Neural crest cell (in vitro differentiated cells): ENCODE data around the gene DENND5A. TPM values are rescaled to one million over a fixed set of nuclear protein-coding genes. Genes with fewer than 3 reads are reported as not detected.

Experiments
- DNase-seq: peaks from one replicate; pipeline ENCODE4 v3.0.0; 2021; ENCODE audit warnings: low read depth, mixed read lengths, low spot score
- H3K27ac Mint-ChIP-seq: one replicate; pipeline ENCODE4 v1.8.0; 2021; ENCODE audit warnings: mild to moderate bottlenecking, mixed read lengths; ENCODE audit not compliant: unreplicated experiment
- H3K27me3 Mint-ChIP-seq: 2 replicates; pipeline ENCODE4 v1.8.0; 2021; ENCODE audit warnings: low read depth, mild to moderate bottlenecking, mixed read lengths
- H3K36me3 Mint-ChIP-seq: 2 replicates; pipeline ENCODE4 v1.8.0; 2021; ENCODE audit warnings: low read depth, mild to moderate bottlenecking, mixed read lengths
- H3K4me1 Mint-ChIP-seq: 2 replicates; pipeline ENCODE4 v1.8.0; 2021; ENCODE audit warnings: mixed read lengths
- H3K4me3 Mint-ChIP-seq: one replicate; pipeline ENCODE4 v1.8.0; 2021; ENCODE audit warnings: mild to moderate bottlenecking, mixed read lengths
- H3K9me3 Mint-ChIP-seq: 2 replicates; pipeline ENCODE4 v1.8.0; 2021; ENCODE audit warnings: mixed read lengths
- CTCF ChIP-seq: fragments of 200-600 bp; sonication (generic); conservative IDR thresholded peaks from 2 replicates; pipeline ENCODE4 v1.5.0; 2021; ENCODE audit warnings: antibody characterized with exemption, mild to moderate bottlenecking
- total RNA-seq: library from RNA; stranded (reverse); gene quantifications from 2 replicates; pipeline ENCODE4 v1.2.1, GENCODE V29; 2021

The DENND5A gene
- total RNA-seq, 1 donor from 2014 or later: 116 TPM

- TF ChIP-seq CTCF: no peak
- peaks cover 11% of the 10 kb centered on the region for H3K36me3 Mint-ChIP-seq
- H3K4me1 Mint-ChIP-seq: peaks cover 6% of the 10 kb centered on the region
- H3K27ac Mint-ChIP-seq: no peak overlapping the region
- H3K4me3 Mint-ChIP-seq: no peak overlapping the region
- DNase-seq: no peak
- no peaks in the 10 kb centered on the region for H3K27me3 Mint-ChIP-seq
- peaks cover 11% of the 10 kb centered on the region for H3K9me3 Mint-ChIP-seq
Observed at GRCh38 chr11:9304178-9304577, 39.0 kb upstream of the DENND5A start.

GRCh38 chr11:9302448-9302847, 37.3 kb upstream of the DENND5A start:
- H3K9me3 Mint-ChIP-seq: peaks cover 8% of the 10 kb centered on the region
- H3K27ac Mint-ChIP-seq: no peak overlapping the region

GRCh38 chr11:9301720-9302119, 36.6 kb upstream of the DENND5A start:
- H3K27me3 Mint-ChIP-seq: no peaks in the 10 kb centered on the region
- peaks cover 3% of the 10 kb centered on the region for H3K36me3 Mint-ChIP-seq
- H3K27ac Mint-ChIP-seq: no peak overlapping the region
- peaks cover 2% of the 10 kb centered on the region for H3K4me1 Mint-ChIP-seq
- H3K4me3 Mint-ChIP-seq: no peak overlapping the region
- H3K9me3 Mint-ChIP-seq: peaks cover 4% of the 10 kb centered on the region
- no peak for DNase-seq
- no peak for TF ChIP-seq CTCF

More at GRCh38 chr11:9302448-9302847, 37.3 kb upstream of the DENND5A start:
- no peak for TF ChIP-seq CTCF
- Mint-ChIP-seq H3K4me1 (peaks cover 6% of the 10 kb centered on the region), H3K36me3 (peaks cover 6% of the 10 kb centered on the region), H3K4me3 (no peak overlapping the region), H3K27me3 (no peaks in the 10 kb centered on the region)
- DNase-seq: no peak

GRCh38 chr11:9293646-9294045, 28.5 kb upstream of the DENND5A start:
- Mint-ChIP-seq H3K9me3 (no peaks in the 10 kb centered on the region), H3K27ac (no peak overlapping the region), H3K27me3 (no peaks in the 10 kb centered on the region), H3K4me3 (no peak overlapping the region), H3K36me3 (no peaks in the 10 kb centered on the region), H3K4me1 (no peaks in the 10 kb centered on the region)
- no peak for TF ChIP-seq CTCF
- DNase-seq: no peak

GRCh38 chr11:9285850-9286587, 20.9 kb upstream of the DENND5A start:
- Mint-ChIP-seq H3K27ac (no peak overlapping the region), H3K4me3 (no peak overlapping the region), H3K9me3 (no peaks in the 10 kb centered on the region), H3K36me3 (peaks cover 2% of the 10 kb centered on the region), H3K4me1 (no peaks in the 10 kb centered on the region), H3K27me3 (no peaks in the 10 kb centered on the region)
- DNase-seq: no peak
- TF ChIP-seq CTCF: no peak
